A549 (cell line): Measurements from ENCODE around the gene PTPRN2.

Source experiments
- ESRRA ChIP-seq: fragments of 150-350 bp; IDR thresholded peaks from 2 replicates; pipeline ENCODE4 v1.6.1; 2014; ENCODE audit warnings: mild to moderate bottlenecking, low read length, borderline replicate concordance
- HDAC2 ChIP-seq: fragments of 200-600 bp; sonication (generic); IDR thresholded peaks from 2 replicates; pipeline ENCODE4 v1.6.1; 2016
- MYC ChIP-seq: IDR thresholded peaks from 2 replicates; pipeline ENCODE4 v1.6.1; 2012; ENCODE audit warnings: mild to moderate bottlenecking, inconsistent platforms, low read length, improper control_type of control experiment, borderline replicate concordance
- RAD21 ChIP-seq, 2 experiments: fragments of >200 bp in 1 of 2; sonication (Bioruptor Twin) in 1 of 2; formaldehyde crosslinking in 1 of 2; IDR thresholded peaks in 1 of 2; conservative IDR thresholded peaks in 1 of 2; 2 replicates in 1 of 2; 3 replicates in 1 of 2; pipeline ENCODE4 v1.6.1; 2012 to 2018; ENCODE audit warnings: inconsistent platforms in 1 of 2
- RARB ChIP-seq: fragments of 250-450 bp; sonication (Bioruptor Pico); IDR thresholded peaks from 2 replicates; pipeline ENCODE4 v1.8.0; 2021; ENCODE audit warnings: mild to moderate bottlenecking, moderate library complexity
- REST ChIP-seq: fragments of 200-600 bp; sonication (generic); IDR thresholded peaks from 2 replicates; pipeline ENCODE4 v1.6.1; 2016; ENCODE audit warnings: antibody characterized with exemption, mild to moderate bottlenecking, moderate library complexity
- SMC3 ChIP-seq: fragments of >200 bp; sonication (Bioruptor Twin); formaldehyde crosslinking; IDR thresholded peaks from 3 replicates; pipeline ENCODE4 v1.6.1; 2018; ENCODE audit warnings: inconsistent platforms
- TP53 ChIP-seq: fragments of 250-450 bp; sonication (Bioruptor Pico); IDR thresholded peaks from 2 replicates; pipeline ENCODE4 v1.5.0; 2021; ENCODE audit warnings: mild to moderate bottlenecking, moderate library complexity
- ZFP36 ChIP-seq: fragments of 450-650 bp; IDR thresholded peaks from 2 replicates; pipeline ENCODE4 v1.6.1; 2014; ENCODE audit warnings: borderline replicate concordance; ENCODE audit not compliant: partially characterized antibody
- TF ChIP-seq, protein P1 (sequence below): fragments of >200 bp; sonication (Bioruptor Twin); formaldehyde crosslinking; IDR thresholded peaks from 3 replicates; pipeline ENCODE4 v1.5.1; 2016

DNA sequence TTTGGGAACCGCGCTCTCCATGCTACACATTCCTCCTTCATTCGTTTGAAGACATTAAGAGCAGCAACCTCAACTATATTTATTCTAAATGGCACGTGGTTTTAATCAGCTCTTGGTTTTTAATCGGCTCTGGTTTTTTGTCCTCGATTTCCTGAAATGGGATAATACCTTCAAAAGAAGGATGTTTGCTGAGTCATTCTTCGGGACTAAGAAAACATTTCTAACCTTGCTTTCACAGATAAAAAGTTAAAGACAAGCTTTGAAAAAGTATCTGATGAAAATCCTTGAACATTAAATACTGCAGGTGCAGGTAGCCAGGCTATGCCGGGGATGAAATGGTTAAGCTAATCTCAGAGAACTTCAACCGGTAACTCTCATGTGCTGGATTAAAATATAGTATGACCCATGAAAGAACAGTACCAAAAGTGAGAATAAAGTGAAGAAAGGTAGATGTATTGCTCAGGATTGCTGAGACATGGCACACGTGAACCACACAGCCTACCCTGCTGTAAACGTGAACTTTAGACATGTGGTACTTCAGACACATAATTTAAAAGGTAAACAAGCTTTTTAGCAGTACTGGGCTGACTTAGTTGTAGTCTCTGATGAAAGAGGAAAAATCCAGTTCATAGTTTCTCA lies 89.1 kb downstream of the PTPRN2 start:
- TF ChIP-seq ZFP36 = no peak
- TF ChIP-seq, protein P1, sequence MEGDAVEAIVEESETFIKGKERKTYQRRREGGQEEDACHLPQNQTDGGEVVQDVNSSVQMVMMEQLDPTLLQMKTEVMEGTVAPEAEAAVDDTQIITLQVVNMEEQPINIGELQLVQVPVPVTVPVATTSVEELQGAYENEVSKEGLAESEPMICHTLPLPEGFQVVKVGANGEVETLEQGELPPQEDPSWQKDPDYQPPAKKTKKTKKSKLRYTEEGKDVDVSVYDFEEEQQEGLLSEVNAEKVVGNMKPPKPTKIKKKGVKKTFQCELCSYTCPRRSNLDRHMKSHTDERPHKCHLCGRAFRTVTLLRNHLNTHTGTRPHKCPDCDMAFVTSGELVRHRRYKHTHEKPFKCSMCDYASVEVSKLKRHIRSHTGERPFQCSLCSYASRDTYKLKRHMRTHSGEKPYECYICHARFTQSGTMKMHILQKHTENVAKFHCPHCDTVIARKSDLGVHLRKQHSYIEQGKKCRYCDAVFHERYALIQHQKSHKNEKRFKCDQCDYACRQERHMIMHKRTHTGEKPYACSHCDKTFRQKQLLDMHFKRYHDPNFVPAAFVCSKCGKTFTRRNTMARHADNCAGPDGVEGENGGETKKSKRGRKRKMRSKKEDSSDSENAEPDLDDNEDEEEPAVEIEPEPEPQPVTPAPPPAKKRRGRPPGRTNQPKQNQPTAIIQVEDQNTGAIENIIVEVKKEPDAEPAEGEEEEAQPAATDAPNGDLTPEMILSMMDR = no peak
- TF ChIP-seq SMC3 = no peak
- no peak for TF ChIP-seq RAD21 (conservative IDR thresholded peaks at IDR 0.05 in 1 of 2, IDR thresholded peaks at IDR 0.05 in 1 of 2)
- no peak for TF ChIP-seq REST
- no peak for TF ChIP-seq MYC
- TF ChIP-seq TP53 (CRISPR knock-in tag) = no peak
- no peak for TF ChIP-seq HDAC2
- TF ChIP-seq ESRRA = no peak
- no peak for TF ChIP-seq RARB
